H9 (cell line): ENCODE measurements around the gene MLLT3. TPM values are rescaled to one million over a fixed set of nuclear protein-coding genes. Genes with fewer than 3 reads are reported as not detected.

Experiments
- DNase-seq: peaks from one replicate; pipeline ENCODE4 v3.0.0-alpha.2; 2017
- H2AFZ ChIP-seq: one replicate; pipeline ENCODE4 v1.6.1; 2013; ENCODE audit warnings: mild to moderate bottlenecking, low read length, control low read depth, moderate library complexity
- H2AK5ac ChIP-seq: 2 replicates; pipeline ENCODE4 v1.6.1; 2013; ENCODE audit warnings: low read length, control low read depth, mixed read lengths; ENCODE audit not compliant: insufficient read length
- H2BK120ac ChIP-seq: one replicate; pipeline ENCODE4 v1.6.1; 2013; ENCODE audit warnings: low read depth, mild to moderate bottlenecking, low read length, control low read depth, inconsistent platforms; ENCODE audit not compliant: poor library complexity, severe bottlenecking
- H2BK12ac ChIP-seq: 2 replicates; pipeline ENCODE4 v1.6.1; 2013; ENCODE audit warnings: low read length, control low read depth, mixed read lengths, low read depth; ENCODE audit not compliant: insufficient read length
- H2BK15ac ChIP-seq: 2 replicates; pipeline ENCODE4 v1.6.1; 2013; ENCODE audit warnings: low read depth, low read length, control low read depth
- H2BK20ac ChIP-seq: one replicate; pipeline ENCODE4 v1.6.1; 2013; ENCODE audit warnings: low read depth, mild to moderate bottlenecking, low read length, control low read depth, inconsistent platforms; ENCODE audit not compliant: poor library complexity, severe bottlenecking
- H2BK5ac ChIP-seq: 2 replicates; pipeline ENCODE4 v1.6.1; 2013; ENCODE audit warnings: low read length, control low read depth, mixed read lengths; ENCODE audit not compliant: insufficient read length
- H3K14ac ChIP-seq: 2 replicates; pipeline ENCODE4 v1.6.1; 2013; ENCODE audit warnings: low read length, control low read depth; ENCODE audit not compliant: insufficient read depth
- H3K18ac ChIP-seq: 2 replicates; pipeline ENCODE4 v1.6.1; 2013; ENCODE audit warnings: low read depth, mild to moderate bottlenecking, mixed read lengths, low read length, control low read depth; ENCODE audit not compliant: insufficient read length
- H3K23ac ChIP-seq: 2 replicates; pipeline ENCODE4 v1.6.1; 2013; ENCODE audit warnings: low read length, control low read depth, mixed read lengths, low read depth; ENCODE audit not compliant: insufficient read length
- H3K23me2 ChIP-seq: 2 replicates; pipeline ENCODE4 v1.6.1; 2013; ENCODE audit warnings: low read depth, mild to moderate bottlenecking, mixed read lengths, low read length, control low read depth; ENCODE audit not compliant: insufficient read length, poor library complexity, severe bottlenecking
- H3K27ac ChIP-seq: 2 replicates; pipeline ENCODE4 v1.5.1; 2013; ENCODE audit warnings: low read length, control low read depth, mixed read lengths, low read depth; ENCODE audit not compliant: insufficient read length
- H3K27me3 ChIP-seq: 2 replicates; pipeline ENCODE4 v1.6.1; 2013; ENCODE audit warnings: low read length, control low read depth, inconsistent platforms; ENCODE audit not compliant: insufficient read depth
- H3K4ac ChIP-seq: 2 replicates; pipeline ENCODE4 v1.6.1; 2013; ENCODE audit warnings: low read depth, mild to moderate bottlenecking, control low read depth, inconsistent platforms, low read length, moderate library complexity
- H3K4me1 ChIP-seq: 2 replicates; pipeline ENCODE4 v1.6.1; 2013; ENCODE audit warnings: low read length, control low read depth, inconsistent platforms; ENCODE audit not compliant: insufficient read depth
- H3K4me2 ChIP-seq: 2 replicates; pipeline ENCODE4 v1.6.1; 2013; ENCODE audit warnings: low read length, control low read depth, mixed read lengths; ENCODE audit not compliant: insufficient read length, insufficient read depth
- H3K56ac ChIP-seq: 2 replicates; pipeline ENCODE4 v1.6.1; 2013; ENCODE audit warnings: low read depth, mild to moderate bottlenecking, mixed read lengths, low read length, control low read depth; ENCODE audit not compliant: insufficient read length
- H3K79me1 ChIP-seq: 2 replicates; pipeline ENCODE4 v1.6.1; 2013; ENCODE audit warnings: low read depth, mild to moderate bottlenecking, moderate library complexity, low read length, control low read depth, inconsistent platforms; ENCODE audit not compliant: insufficient read depth, poor library complexity, severe bottlenecking
- H3K79me2 ChIP-seq: 2 replicates; pipeline ENCODE4 v1.6.1; 2013; ENCODE audit warnings: low read length, control low read depth, inconsistent platforms; ENCODE audit not compliant: insufficient read depth
- H3K9ac ChIP-seq: 2 replicates; pipeline ENCODE4 v1.6.1; 2013; ENCODE audit warnings: low read length, control low read depth, mixed read lengths; ENCODE audit not compliant: insufficient read length; ENCODE audit errors: extremely low read depth
- H3K9me3 ChIP-seq: one replicate; pipeline ENCODE4 v1.6.1; 2013; ENCODE audit warnings: low read depth, low read length, inconsistent platforms; ENCODE audit not compliant: control insufficient read depth
- H3T11ph ChIP-seq: one replicate; pipeline ENCODE4 v1.6.1; 2013; ENCODE audit warnings: mild to moderate bottlenecking, low read length, control low read depth, inconsistent platforms
- H4K20me1 ChIP-seq: one replicate; pipeline ENCODE4 v1.6.1; 2013; ENCODE audit not compliant: control insufficient read depth, insufficient read length, insufficient read depth
- H4K5ac ChIP-seq: 2 replicates; pipeline ENCODE4 v1.6.1; 2013; ENCODE audit warnings: low read depth, mild to moderate bottlenecking, mixed read lengths, low read length, control low read depth; ENCODE audit not compliant: insufficient read length
- H4K8ac ChIP-seq: replicated peaks from 2 replicates; pipeline ENCODE4 v1.6.1; 2013; ENCODE audit warnings: low read length, control low read depth, mixed read lengths, low read depth; ENCODE audit not compliant: insufficient read length
- H4K91ac ChIP-seq: 2 replicates; pipeline ENCODE4 v1.6.1; 2013; ENCODE audit warnings: low read depth, mild to moderate bottlenecking, moderate library complexity, mixed read lengths, low read length, control low read depth; ENCODE audit not compliant: insufficient read length
- H3K27ac Mint-ChIP-seq, 3 experiments: 2 replicates in 2 of 3; 3 replicates in 1 of 3; pipeline ENCODE4 v1.8.0; 2020 to 2021; ENCODE audit warnings: mixed read lengths in 3 of 3, mild to moderate bottlenecking in 1 of 3, moderate library complexity in 1 of 3
- H3K27me3 Mint-ChIP-seq: 2 replicates; pipeline ENCODE4 v1.8.0; 2021; ENCODE audit warnings: low read depth, mild to moderate bottlenecking, moderate library complexity, mixed read lengths
- H3K36me3 Mint-ChIP-seq, 3 experiments: 2 replicates in 2 of 3; 3 replicates in 1 of 3; pipeline ENCODE4 v1.8.0; 2020 to 2021; ENCODE audit warnings: low read depth in 3 of 3, mixed read lengths in 3 of 3; ENCODE audit not compliant: insufficient read depth in 1 of 3
- H3K4me1 Mint-ChIP-seq, 2 experiments: 2 replicates each; pipeline ENCODE4 v1.8.0; 2020; ENCODE audit warnings: mixed read lengths in 2 of 2
- H3K4me3 Mint-ChIP-seq, 2 experiments: 2 replicates in 1 of 2; 3 replicates in 1 of 2; pipeline ENCODE4 v1.8.0; 2020 to 2021; ENCODE audit warnings: mild to moderate bottlenecking in 2 of 2, mixed read lengths in 2 of 2, moderate library complexity in 1 of 2
- H3K9me3 Mint-ChIP-seq, 2 experiments: 2 replicates in 1 of 2; 3 replicates in 1 of 2; pipeline ENCODE4 v1.8.0; 2020; ENCODE audit warnings: mild to moderate bottlenecking in 2 of 2, mixed read lengths in 2 of 2, moderate library complexity in 1 of 2
- WGBS: extraction: QIAGEN DNeasy Blood & Tissue Kit; methylation state at CpG from one replicate; pipeline ENCODE4 v1.1.7; 2013; ENCODE audit warnings: missing lambda C conversion rate, low lambda C conversion rate, mixed read lengths; ENCODE audit not compliant: insufficient read length; ENCODE audit errors: extremely low coverage; 5-methylcytosine and 5-hydroxymethylcytosine counted together
- total RNA-seq: library from RNA; stranded (reverse); gene quantifications from 2 replicates; pipeline ENCODE4 v1.2.1, GENCODE V29; 2021
- TF ChIP-seq, protein P1 (sequence below): fragments of 200-600 bp; sonication (generic); conservative IDR thresholded peaks from 3 replicates; pipeline ENCODE4 v1.8.0; 2021; ENCODE audit warnings: antibody characterized with exemption, mild to moderate bottlenecking

MLLT3 gene
- total RNA-seq, 1 experiment from 2014 or later, result 3.9 TPM

DNA sequence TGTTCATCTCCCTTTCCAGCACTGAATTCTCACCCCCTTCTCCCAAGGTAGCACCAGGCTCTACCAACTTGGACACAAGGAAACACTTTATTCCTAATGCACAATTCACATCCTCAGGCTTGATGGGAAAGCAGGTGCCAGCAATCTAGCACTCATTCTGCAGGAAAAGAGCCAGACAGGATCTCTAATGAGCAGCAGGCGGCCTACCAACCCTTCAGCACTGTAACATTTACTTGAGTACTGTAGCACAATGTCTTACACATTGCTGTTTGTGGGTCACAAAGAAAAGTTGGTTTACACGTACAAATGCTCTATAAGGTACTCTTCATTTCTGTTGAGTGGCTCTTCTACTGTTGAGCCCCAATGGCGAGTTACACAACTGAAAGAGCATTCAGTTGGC is 254.4 kb downstream of the MLLT3 start:
- Mint-ChIP-seq H3K9me3 (no peaks in the 10 kb centered on the region; a peak in 2 of 5 replicates), H3K4me1 (peaks cover 3 to 4% of the 10 kb centered on the region in 2 experiments), H3K4me3 (no peak overlapping the region), H3K27me3 (no peaks in the 10 kb centered on the region), H3K36me3 (no peaks in the 10 kb centered on the region; a peak in 1 of 7 replicates), H3K27ac (no peak overlapping the region)
- Histone ChIP-seq H4K8ac (no peak overlapping the region), H2BK120ac (no peak overlapping the region), H2BK15ac (no peak overlapping the region), H2BK20ac (no peak overlapping the region), H2BK5ac (no peak overlapping the region), H3K79me2 (no peaks in the 10 kb centered on the region), H2AFZ (no peak overlapping the region), H3K23ac (no peak overlapping the region), H4K91ac (no peak overlapping the region), H3K14ac (no peak overlapping the region), H3K4me2 (no peak overlapping the region), H3K79me1 (no peaks in the 10 kb centered on the region), H3T11ph (no peak overlapping the region), H4K5ac (no peak overlapping the region), H4K20me1 (no peaks in the 10 kb centered on the region), H3K27me3 (no peaks in the 10 kb centered on the region), H3K23me2 (no peaks in the 10 kb centered on the region), H3K18ac (no peak overlapping the region), H3K9me3 (no peaks in the 10 kb centered on the region), H2AK5ac (no peak overlapping the region), H2BK12ac (no peak overlapping the region), H3K4ac (no peak overlapping the region), H3K56ac (no peak overlapping the region), H3K9ac (no peak overlapping the region), H3K27ac (no peak overlapping the region), H3K4me1 (no peaks in the 10 kb centered on the region)
- DNase-seq, result no peak
- WGBS, result no CpG with 5 or more reads among the region's 3 CpGs
- TF ChIP-seq, protein P1, sequence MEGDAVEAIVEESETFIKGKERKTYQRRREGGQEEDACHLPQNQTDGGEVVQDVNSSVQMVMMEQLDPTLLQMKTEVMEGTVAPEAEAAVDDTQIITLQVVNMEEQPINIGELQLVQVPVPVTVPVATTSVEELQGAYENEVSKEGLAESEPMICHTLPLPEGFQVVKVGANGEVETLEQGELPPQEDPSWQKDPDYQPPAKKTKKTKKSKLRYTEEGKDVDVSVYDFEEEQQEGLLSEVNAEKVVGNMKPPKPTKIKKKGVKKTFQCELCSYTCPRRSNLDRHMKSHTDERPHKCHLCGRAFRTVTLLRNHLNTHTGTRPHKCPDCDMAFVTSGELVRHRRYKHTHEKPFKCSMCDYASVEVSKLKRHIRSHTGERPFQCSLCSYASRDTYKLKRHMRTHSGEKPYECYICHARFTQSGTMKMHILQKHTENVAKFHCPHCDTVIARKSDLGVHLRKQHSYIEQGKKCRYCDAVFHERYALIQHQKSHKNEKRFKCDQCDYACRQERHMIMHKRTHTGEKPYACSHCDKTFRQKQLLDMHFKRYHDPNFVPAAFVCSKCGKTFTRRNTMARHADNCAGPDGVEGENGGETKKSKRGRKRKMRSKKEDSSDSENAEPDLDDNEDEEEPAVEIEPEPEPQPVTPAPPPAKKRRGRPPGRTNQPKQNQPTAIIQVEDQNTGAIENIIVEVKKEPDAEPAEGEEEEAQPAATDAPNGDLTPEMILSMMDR, result no peak
